ENCODE results near the gene FUZ.

DNA sequence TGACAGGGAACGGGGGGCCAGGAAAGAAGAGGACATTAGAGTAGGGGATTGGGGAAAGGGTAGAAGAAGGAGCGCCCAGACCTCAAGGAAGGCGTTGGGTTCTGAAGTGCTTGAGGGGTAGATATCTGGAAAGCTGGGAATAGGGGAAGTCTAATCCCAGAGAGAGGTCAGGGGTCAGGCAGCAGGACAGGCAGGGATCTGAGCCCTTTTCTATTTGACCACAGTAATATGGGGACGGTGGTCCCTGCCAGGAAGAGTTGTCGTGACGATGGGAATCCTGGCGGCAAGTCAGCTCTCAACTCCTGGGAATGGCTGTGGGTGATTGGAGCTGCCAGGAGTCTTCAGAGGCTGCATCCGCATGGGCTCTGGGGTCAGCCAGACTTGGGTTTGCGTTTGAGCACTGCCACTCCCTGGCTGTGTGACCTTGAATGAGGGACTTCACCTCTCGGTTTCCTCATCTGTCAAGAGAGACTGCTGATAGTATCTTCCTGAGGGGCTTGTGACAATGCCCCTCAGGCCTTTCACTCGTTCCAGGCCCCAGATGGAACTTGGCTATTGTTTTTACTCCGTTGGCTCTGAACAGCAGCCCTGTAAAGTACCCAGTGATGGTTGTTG is 45.0 kb downstream of the FUZ start:
- TF ChIP-seq, protein P1, sequence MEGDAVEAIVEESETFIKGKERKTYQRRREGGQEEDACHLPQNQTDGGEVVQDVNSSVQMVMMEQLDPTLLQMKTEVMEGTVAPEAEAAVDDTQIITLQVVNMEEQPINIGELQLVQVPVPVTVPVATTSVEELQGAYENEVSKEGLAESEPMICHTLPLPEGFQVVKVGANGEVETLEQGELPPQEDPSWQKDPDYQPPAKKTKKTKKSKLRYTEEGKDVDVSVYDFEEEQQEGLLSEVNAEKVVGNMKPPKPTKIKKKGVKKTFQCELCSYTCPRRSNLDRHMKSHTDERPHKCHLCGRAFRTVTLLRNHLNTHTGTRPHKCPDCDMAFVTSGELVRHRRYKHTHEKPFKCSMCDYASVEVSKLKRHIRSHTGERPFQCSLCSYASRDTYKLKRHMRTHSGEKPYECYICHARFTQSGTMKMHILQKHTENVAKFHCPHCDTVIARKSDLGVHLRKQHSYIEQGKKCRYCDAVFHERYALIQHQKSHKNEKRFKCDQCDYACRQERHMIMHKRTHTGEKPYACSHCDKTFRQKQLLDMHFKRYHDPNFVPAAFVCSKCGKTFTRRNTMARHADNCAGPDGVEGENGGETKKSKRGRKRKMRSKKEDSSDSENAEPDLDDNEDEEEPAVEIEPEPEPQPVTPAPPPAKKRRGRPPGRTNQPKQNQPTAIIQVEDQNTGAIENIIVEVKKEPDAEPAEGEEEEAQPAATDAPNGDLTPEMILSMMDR (conservative IDR thresholded peaks at IDR 0.05; ENCODE audit: low read depth, low read length) = no peak
- no peak for TF ChIP-seq SMC3 (IDR thresholded peaks at IDR 0.05; ENCODE audit: low read depth, low read length)
- TF ChIP-seq RAD21 (IDR thresholded peaks at IDR 0.05; ENCODE audit: low read length) = no peak; the same call in 1 of the 2 replicates
- TF ChIP-seq, protein P2, sequence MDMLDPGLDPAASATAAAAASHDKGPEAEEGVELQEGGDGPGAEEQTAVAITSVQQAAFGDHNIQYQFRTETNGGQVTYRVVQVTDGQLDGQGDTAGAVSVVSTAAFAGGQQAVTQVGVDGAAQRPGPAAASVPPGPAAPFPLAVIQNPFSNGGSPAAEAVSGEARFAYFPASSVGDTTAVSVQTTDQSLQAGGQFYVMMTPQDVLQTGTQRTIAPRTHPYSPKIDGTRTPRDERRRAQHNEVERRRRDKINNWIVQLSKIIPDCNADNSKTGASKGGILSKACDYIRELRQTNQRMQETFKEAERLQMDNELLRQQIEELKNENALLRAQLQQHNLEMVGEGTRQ (IDR thresholded peaks at IDR 0.05; ENCODE audit: low read depth, low read length) = no peak
- no peak for TF ChIP-seq RCOR1 (IDR thresholded peaks at IDR 0.05; ENCODE audit: insufficient replicate concordance, low read length)
- TF ChIP-seq POLR2A (IDR thresholded peaks at IDR 0.05; ENCODE audit: low read depth, low read length) = no peak
- no peak for TF ChIP-seq RFX5 (IDR thresholded peaks at IDR 0.05; ENCODE audit: low read depth, low read length)
- TF ChIP-seq FOS (IDR thresholded peaks at IDR 0.05; ENCODE audit: low read depth, low read length) = no peak
- no peak for TF ChIP-seq CEBPB (IDR thresholded peaks at IDR 0.05; ENCODE audit: low read depth, low read length)
- TF ChIP-seq BHLHE40 (IDR thresholded peaks at IDR 0.05; ENCODE audit: low read depth, low read length) = no peak
- TF ChIP-seq CHD1 (IDR thresholded peaks at IDR 0.05; ENCODE audit: low read depth, low read length) = no peak
- no peak for TF ChIP-seq MXI1 (IDR thresholded peaks at IDR 0.05; ENCODE audit: borderline replicate concordance, low read depth, low read length)
- TF ChIP-seq, protein P3, sequence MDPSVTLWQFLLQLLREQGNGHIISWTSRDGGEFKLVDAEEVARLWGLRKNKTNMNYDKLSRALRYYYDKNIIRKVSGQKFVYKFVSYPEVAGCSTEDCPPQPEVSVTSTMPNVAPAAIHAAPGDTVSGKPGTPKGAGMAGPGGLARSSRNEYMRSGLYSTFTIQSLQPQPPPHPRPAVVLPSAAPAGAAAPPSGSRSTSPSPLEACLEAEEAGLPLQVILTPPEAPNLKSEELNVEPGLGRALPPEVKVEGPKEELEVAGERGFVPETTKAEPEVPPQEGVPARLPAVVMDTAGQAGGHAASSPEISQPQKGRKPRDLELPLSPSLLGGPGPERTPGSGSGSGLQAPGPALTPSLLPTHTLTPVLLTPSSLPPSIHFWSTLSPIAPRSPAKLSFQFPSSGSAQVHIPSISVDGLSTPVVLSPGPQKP (IDR thresholded peaks at IDR 0.05; ENCODE audit: borderline replicate concordance, low read depth, low read length) = no peak

Data from IMR-90 (cell line).